Trophoblast cell (in vitro differentiated cells and primary cell): ENCODE data around the gene C9orf57. TPM values are rescaled to one million over a fixed set of nuclear protein-coding genes. Genes with fewer than 3 reads are reported as not detected.
"Not testable (repeated sequence)": the region's sequence is repeated elsewhere in the genome, so short reads cannot be mapped to it uniquely, and the experiment has no call there.

ENCODE experiments used
- DNase-seq, 2 donors: peaks; one replicate each; pipeline ENCODE4 v3.0.0-alpha.2; 2016
- H2AFZ ChIP-seq: 2 replicates; pipeline ENCODE4 v1.6.1; 2013; ENCODE audit warnings: low read length, moderate library complexity, mild to moderate bottlenecking; ENCODE audit not compliant: insufficient read depth, poor library complexity
- H2AK5ac ChIP-seq: 2 replicates; pipeline ENCODE4 v1.6.1; 2013; ENCODE audit warnings: mild to moderate bottlenecking, low read length
- H2BK120ac ChIP-seq: 2 replicates; pipeline ENCODE4 v1.6.1; 2013; ENCODE audit warnings: low read length, mild to moderate bottlenecking, moderate library complexity; ENCODE audit not compliant: insufficient read depth, poor library complexity
- H2BK12ac ChIP-seq: 2 replicates; pipeline ENCODE4 v1.6.1; 2013; ENCODE audit warnings: mild to moderate bottlenecking, low read length, moderate library complexity
- H2BK5ac ChIP-seq: 2 replicates; pipeline ENCODE4 v1.6.1; 2013; ENCODE audit warnings: low read length, low read depth, moderate library complexity, mild to moderate bottlenecking; ENCODE audit not compliant: poor library complexity
- H3K14ac ChIP-seq: 2 replicates; pipeline ENCODE4 v1.6.1; 2013; ENCODE audit warnings: mild to moderate bottlenecking, low read length
- H3K18ac ChIP-seq: 2 replicates; pipeline ENCODE4 v1.6.1; 2013; ENCODE audit warnings: mild to moderate bottlenecking, low read length
- H3K23ac ChIP-seq: 2 replicates; pipeline ENCODE4 v1.6.1; 2013; ENCODE audit warnings: low read length
- H3K27ac ChIP-seq: 2 replicates; pipeline ENCODE4 v1.5.1; 2013; ENCODE audit warnings: low read depth, mild to moderate bottlenecking, inconsistent platforms, low read length, moderate library complexity
- H3K27me3 ChIP-seq: 2 replicates; pipeline ENCODE4 v1.6.1; 2013; ENCODE audit warnings: inconsistent platforms, mild to moderate bottlenecking, low read length, moderate library complexity; ENCODE audit not compliant: insufficient read depth
- H3K36me3 ChIP-seq, 2 experiments: 1 replicate in 1 of 2; 2 replicates in 1 of 2; pipeline ENCODE4 v1.6.1; 2013; ENCODE audit warnings: low read length in 2 of 2, mild to moderate bottlenecking in 2 of 2, moderate library complexity in 1 of 2; ENCODE audit not compliant: insufficient read depth in 2 of 2, control insufficient read depth in 1 of 2
- H3K4ac ChIP-seq: 2 replicates; pipeline ENCODE4 v1.6.1; 2013; ENCODE audit warnings: low read depth, mild to moderate bottlenecking, low read length, moderate library complexity
- H3K4me1 ChIP-seq, 2 experiments: 1 replicate in 1 of 2; 2 replicates in 1 of 2; pipeline ENCODE4 v1.6.1; 2013; ENCODE audit warnings: low read length in 2 of 2, mild to moderate bottlenecking in 2 of 2, moderate library complexity in 1 of 2; ENCODE audit not compliant: insufficient read depth in 2 of 2, control insufficient read depth in 1 of 2
- H3K4me2 ChIP-seq: 2 replicates; pipeline ENCODE4 v1.6.1; 2013; ENCODE audit warnings: inconsistent platforms, mild to moderate bottlenecking, low read length, moderate library complexity
- H3K4me3 ChIP-seq: 2 replicates; pipeline ENCODE4 v1.5.1; 2013; ENCODE audit warnings: mild to moderate bottlenecking, low read depth, low read length, inconsistent platforms
- H3K79me1 ChIP-seq: one replicate; pipeline ENCODE4 v1.6.1; 2013; ENCODE audit warnings: low read length
- H3K79me2 ChIP-seq: 2 replicates; pipeline ENCODE4 v1.6.1; 2013; ENCODE audit warnings: low read length, mild to moderate bottlenecking; ENCODE audit not compliant: control insufficient read depth, insufficient read depth, poor library complexity
- H3K9ac ChIP-seq: 2 replicates; pipeline ENCODE4 v1.6.1; 2013; ENCODE audit warnings: mild to moderate bottlenecking, low read length
- H3K9me3 ChIP-seq: 2 replicates; pipeline ENCODE4 v1.6.1; 2013; ENCODE audit warnings: low read depth, mild to moderate bottlenecking, control low read depth, inconsistent platforms, low read length; ENCODE audit not compliant: insufficient read depth
- H4K12ac ChIP-seq: 2 replicates; pipeline ENCODE4 v1.6.1; 2013; ENCODE audit warnings: low read depth, mild to moderate bottlenecking, low read length, moderate library complexity
- H4K8ac ChIP-seq: 2 replicates; pipeline ENCODE4 v1.6.1; 2013; ENCODE audit warnings: low read depth, mild to moderate bottlenecking, low read length, moderate library complexity
- H4K91ac ChIP-seq: one replicate; pipeline ENCODE4 v1.6.1; 2013; ENCODE audit warnings: low read depth, mild to moderate bottlenecking, low read length, moderate library complexity
- WGBS: extraction: QIAGEN DNeasy Blood & Tissue Kit; methylation state at CpG from one replicate; pipeline ENCODE4 v1.1.7; 2013; ENCODE audit warnings: missing lambda C conversion rate; ENCODE audit not compliant: insufficient read length, insufficient coverage; ENCODE audit errors: extremely low coverage; 5-methylcytosine and 5-hydroxymethylcytosine counted together
- polyA plus RNA-seq: library from polyadenylated mRNA; stranded (reverse); fragments of 200-250 nt; gene quantifications from 2 replicates; pipeline ENCODE4 v1.2.3, GENCODE V29; 2013

The C9orf57 gene, protein sequence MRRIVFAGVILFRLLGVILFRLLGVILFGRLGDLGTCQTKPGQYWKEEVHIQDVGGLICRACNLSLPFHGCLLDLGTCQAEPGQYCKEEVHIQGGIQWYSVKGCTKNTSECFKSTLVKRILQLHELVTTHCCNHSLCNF
- not detected in 2 replicates for polyA plus RNA-seq

DNA sequence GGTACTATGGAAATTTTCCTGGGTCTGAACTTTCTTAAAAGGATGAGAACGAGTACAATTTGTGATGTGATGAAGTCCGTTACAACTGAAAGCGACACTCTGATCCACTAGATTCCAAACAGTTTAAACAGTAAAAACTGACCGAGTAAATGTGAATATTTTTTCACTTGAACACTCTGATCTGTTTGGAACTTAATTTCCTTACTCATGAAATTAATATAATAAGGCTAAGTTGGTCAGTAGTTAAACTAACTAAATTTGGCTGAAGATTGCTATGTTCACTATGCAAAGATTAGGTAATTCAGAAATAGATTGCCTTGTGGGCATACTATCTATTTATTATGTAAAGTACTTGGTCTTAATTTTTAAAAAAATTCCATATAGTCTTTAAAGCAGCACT is at the start of gene C9orf57:
C9orf57 (minus strand) TSS at position 101 of the 400 bp plus-strand sequence. CDS start 1,282 bp downstream, outside the sequence.
- no peak within 1 kb of the TSS for H3K18ac ChIP-seq
- no peaks in the 10 kb centered on the region for H3K9me3 ChIP-seq
- no peak within 1 kb of the TSS for H2BK5ac ChIP-seq
- no peak within 1 kb of the TSS for H2BK120ac ChIP-seq
- H3K4ac ChIP-seq: no peak within 1 kb of the TSS
- WGBS: no CpG with 5 or more reads among the region's 4 CpGs
- no peak within 1 kb of the TSS for H3K23ac ChIP-seq
- H4K8ac ChIP-seq: no peak within 1 kb of the TSS
- no peak for DNase-seq
- no peak within 1 kb of the TSS for H3K27ac ChIP-seq
- no peak within 1 kb of the TSS for H2BK12ac ChIP-seq
- no peak within 1 kb of the TSS for H3K9ac ChIP-seq
- no peak within 1 kb of the TSS for H4K12ac ChIP-seq
- no peak within 1 kb of the TSS for H2AFZ ChIP-seq
- no peaks in the 10 kb centered on the region for H3K27me3 ChIP-seq
- no peak within 1 kb of the TSS for H4K91ac ChIP-seq
- no peak within 1 kb of the TSS for H2AK5ac ChIP-seq
- H3K79me2 ChIP-seq: no peaks in the 10 kb centered on the region
- H3K4me1 ChIP-seq: no peaks in the 10 kb centered on the region
- no peak within 1 kb of the TSS for H3K4me3 ChIP-seq
- no peaks in the 10 kb centered on the region for H3K36me3 ChIP-seq
- no peak within 1 kb of the TSS for H3K14ac ChIP-seq
- H3K79me1 ChIP-seq: no peaks in the 10 kb centered on the region
- no peak within 1 kb of the TSS for H3K4me2 ChIP-seq

DNA sequence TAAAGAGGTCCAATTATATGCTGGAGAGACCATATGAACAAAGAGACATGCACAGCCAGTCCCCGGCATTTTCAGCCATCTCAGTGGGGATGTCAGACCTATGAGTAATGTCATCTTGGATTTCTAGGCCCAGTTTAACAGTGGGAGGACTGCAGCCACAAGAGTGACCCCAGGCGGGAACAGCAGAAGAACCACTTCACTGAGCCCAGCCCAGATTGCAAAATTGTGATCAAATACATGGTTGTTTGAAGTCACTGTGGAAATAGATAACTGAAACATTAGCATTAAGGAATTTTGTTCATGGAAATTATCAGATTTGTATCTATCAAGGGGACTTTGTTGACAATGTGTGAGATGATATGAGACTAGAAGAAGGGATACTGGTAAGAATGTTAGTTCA is 42.1 kb upstream of the C9orf57 start:
- H3K27ac ChIP-seq: no peak overlapping the region
- no peak overlapping the region for H2AFZ ChIP-seq
- H4K8ac ChIP-seq: no peak overlapping the region
- H4K91ac ChIP-seq: no peak overlapping the region
- no peak overlapping the region for H3K18ac ChIP-seq
- WGBS: no CpG with 5 or more reads among the region's 2 CpGs
- H3K4me1 ChIP-seq: no peaks in the 10 kb centered on the region
- no peak for DNase-seq
- no peak overlapping the region for H2BK5ac ChIP-seq
- H3K27me3 ChIP-seq: no peaks in the 10 kb centered on the region
- H3K9ac ChIP-seq: no peak overlapping the region
- no peaks in the 10 kb centered on the region for H3K9me3 ChIP-seq
- H3K79me1 ChIP-seq: no peaks in the 10 kb centered on the region
- no peak overlapping the region for H3K14ac ChIP-seq
- no peaks in the 10 kb centered on the region for H3K79me2 ChIP-seq
- no peak overlapping the region for H3K4me2 ChIP-seq
- H4K12ac ChIP-seq: no peak overlapping the region
- no peaks in the 10 kb centered on the region for H3K36me3 ChIP-seq
- H2AK5ac ChIP-seq: no peak overlapping the region
- no peak overlapping the region for H3K4ac ChIP-seq
- H2BK12ac ChIP-seq: no peak overlapping the region
- no peak overlapping the region for H3K4me3 ChIP-seq
- no peak overlapping the region for H2BK120ac ChIP-seq
- no peak overlapping the region for H3K23ac ChIP-seq

DNA sequence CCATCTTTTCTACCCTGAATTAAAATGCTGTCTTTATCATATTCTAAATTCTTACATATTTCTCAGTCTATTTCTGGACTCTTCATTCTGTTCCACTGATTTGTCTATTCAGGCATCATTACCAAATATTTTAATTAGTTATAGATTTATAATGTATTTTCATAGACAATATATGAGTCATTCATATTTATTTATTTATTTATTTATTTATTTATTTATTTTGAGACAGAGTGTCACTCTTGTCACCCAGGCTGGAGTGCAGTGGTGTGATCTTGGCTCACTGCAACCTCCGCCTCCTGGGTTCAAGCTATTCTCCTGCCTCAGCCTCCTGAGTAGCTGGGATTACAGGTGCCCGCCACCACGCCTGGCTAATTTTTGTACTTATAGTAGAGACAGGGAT is 35.1 kb upstream of the C9orf57 start:
- not testable (repeated sequence) for H2AFZ ChIP-seq, H3K18ac ChIP-seq, H3K4me3 ChIP-seq, H3K14ac ChIP-seq, H3K27me3 ChIP-seq, H2BK5ac ChIP-seq, H3K4me1 ChIP-seq, H2AK5ac ChIP-seq, H2BK12ac ChIP-seq, H3K9ac ChIP-seq, H3K9me3 ChIP-seq, H3K4ac ChIP-seq, H2BK120ac ChIP-seq, H4K8ac ChIP-seq, H3K79me1 ChIP-seq, H3K27ac ChIP-seq, DNase-seq, H3K79me2 ChIP-seq, H3K23ac ChIP-seq, H4K91ac ChIP-seq, H3K36me3 ChIP-seq, H3K4me2 ChIP-seq, H4K12ac ChIP-seq
- no CpG with 5 or more reads among the region's 3 CpGs for WGBS

DNA sequence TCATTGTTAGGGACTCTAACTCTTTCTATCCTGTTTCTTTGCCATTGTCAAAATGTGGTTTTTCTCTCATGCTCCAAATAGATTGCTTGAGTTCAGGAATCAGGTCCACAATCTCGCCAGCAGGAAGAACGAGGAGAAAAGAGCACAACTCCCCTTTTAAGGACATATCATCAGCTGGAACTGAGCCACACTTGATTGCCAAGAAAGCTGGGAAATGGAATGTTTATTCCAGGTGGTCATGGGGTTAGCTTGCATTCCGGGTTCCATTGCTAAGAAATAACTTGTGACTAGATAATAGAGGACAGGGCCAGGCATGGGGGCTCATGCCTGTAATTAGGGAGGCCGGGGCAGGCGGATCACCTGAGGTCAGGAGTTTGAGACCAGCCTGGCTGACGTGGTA is 32.4 kb upstream of the C9orf57 start:
- WGBS: no CpG with 5 or more reads among the region's 6 CpGs
- Histone ChIP-seq H4K8ac (no peak overlapping the region), H2BK5ac (no peak overlapping the region), H3K27ac (no peak overlapping the region), H3K4ac (no peak overlapping the region), H2AFZ (no peak overlapping the region), H4K12ac (no peak overlapping the region), H3K79me1 (no peaks in the 10 kb centered on the region), H3K14ac (no peak overlapping the region), H3K23ac (no peak overlapping the region), H2BK120ac (no peak overlapping the region), H3K27me3 (no peaks in the 10 kb centered on the region), H2AK5ac (no peak overlapping the region), H3K4me1 (no peaks in the 10 kb centered on the region), H2BK12ac (no peak overlapping the region), H3K9ac (no peak overlapping the region), H3K4me2 (no peak overlapping the region), H3K9me3 (no peaks in the 10 kb centered on the region), H3K4me3 (no peak overlapping the region), H3K79me2 (no peaks in the 10 kb centered on the region), H3K36me3 (no peaks in the 10 kb centered on the region), H4K91ac (no peak overlapping the region), H3K18ac (no peak overlapping the region)
- no peak for DNase-seq
